ENCODE measurements around the gene BIRC2.

DNA sequence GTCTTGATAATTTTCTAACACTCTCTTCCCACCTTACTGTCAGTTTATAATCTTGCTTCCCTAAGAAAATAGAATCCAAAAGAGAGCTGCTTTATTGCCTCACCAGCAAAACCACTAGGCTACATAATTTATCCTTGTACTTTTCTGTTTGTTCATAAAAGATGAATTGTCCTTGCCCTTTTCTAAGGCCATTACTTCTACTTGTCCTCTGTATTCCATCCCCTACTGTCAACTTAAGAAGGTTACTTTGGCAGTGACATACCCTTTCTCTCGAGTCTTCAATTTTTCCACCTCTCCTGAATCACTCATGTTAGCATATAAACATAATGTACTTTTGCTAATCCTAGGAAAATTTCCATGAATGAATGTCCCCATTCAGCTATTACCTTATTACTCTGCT, 18.0 kb downstream of the BIRC2 start:
- no peak for TF ChIP-seq CTCF (IDR thresholded peaks at IDR 0.05; ENCODE audit: low read length)
- TF ChIP-seq EZH2phosphoT487 (IDR thresholded peaks at IDR 0.05; ENCODE audit: low read length) = no peak
